ENCODE data around the gene CRIP2.
A peak's percentile ranks its signal among the peaks of the same experiment; 100 is the strongest.

Gene CRIP2

DNA sequence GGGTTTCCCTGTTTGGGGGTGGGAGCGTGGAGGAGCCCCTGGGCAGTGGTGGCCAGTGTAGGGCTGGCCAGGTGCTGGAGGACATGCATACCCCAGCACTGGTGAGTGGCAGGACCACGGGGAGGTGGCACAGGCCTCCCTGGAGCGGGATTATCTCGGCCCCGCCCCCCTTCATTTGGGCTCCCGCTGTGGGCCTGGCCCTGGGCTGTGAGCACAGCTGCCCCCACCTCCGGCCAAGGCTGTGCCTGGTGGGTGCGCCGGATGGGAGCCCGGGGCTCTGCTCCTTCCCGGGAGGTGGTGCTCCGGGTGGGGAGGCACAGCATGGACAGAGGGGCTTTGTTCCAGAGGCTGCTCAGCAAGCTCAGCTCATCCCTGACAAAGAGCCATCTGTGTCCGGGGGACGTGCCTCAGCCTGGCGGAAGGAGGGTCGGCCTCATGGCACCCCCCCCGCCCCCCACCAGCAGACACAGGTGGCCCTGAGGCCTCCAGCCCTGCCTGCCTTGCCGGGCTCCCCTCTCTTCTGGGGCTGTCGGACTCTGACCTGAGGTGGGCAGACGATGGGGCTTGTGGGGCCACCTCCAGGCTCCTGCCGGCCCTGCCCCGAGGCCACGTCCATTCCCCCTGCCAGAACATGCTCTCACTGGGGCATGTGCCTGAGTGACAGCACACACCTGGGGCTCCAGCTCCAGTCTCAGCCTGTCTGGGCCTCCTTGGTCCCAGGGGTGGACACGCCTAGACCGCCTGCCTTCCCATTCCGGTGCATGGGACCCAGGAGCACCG lies 24.8 kb downstream of the CRIP2 start:
- no peaks in the 10 kb centered on the region for H3K27me3 ChIP-seq (ENCODE audit: insufficient read depth, low read length, poor library complexity)
- no peaks in the 10 kb centered on the region for H3K79me2 ChIP-seq (ENCODE audit: insufficient read depth, low read length)
- DNase-seq = no peak
- H3K4me2 ChIP-seq (ENCODE audit: insufficient read depth, low read length) = no peak overlapping the region
- no peak overlapping the region for H2AFZ ChIP-seq (ENCODE audit: low read depth, low read length)
- peaks cover 27% of the 10 kb centered on the region for H3K36me3 ChIP-seq (ENCODE audit: insufficient read depth, low read length)
- no peaks in the 10 kb centered on the region for H3K9me3 ChIP-seq (ENCODE audit: insufficient read depth, low read length, severe bottlenecking)
- no peak overlapping the region for H3K27ac ChIP-seq (ENCODE audit: low read length)
- ATAC-seq (ENCODE audit: insufficient read depth, low read depth) = peak; percentile 11; the same call in 1 of the 3 replicates
- no peak overlapping the region for H3K4me3 ChIP-seq (ENCODE audit: low read depth in 1 of 2, low read length in 2 of 2)
- H3K9ac ChIP-seq (ENCODE audit: low read depth, low read length) = no peak overlapping the region
- H3K4me1 ChIP-seq (ENCODE audit: insufficient read depth, low read length) = no peaks in the 10 kb centered on the region
- TF ChIP-seq EZH2 (IDR thresholded peaks at IDR 0.05; ENCODE audit: borderline replicate concordance, low read depth, low read length, severe bottlenecking) = no peak
- TF ChIP-seq, protein P1, sequence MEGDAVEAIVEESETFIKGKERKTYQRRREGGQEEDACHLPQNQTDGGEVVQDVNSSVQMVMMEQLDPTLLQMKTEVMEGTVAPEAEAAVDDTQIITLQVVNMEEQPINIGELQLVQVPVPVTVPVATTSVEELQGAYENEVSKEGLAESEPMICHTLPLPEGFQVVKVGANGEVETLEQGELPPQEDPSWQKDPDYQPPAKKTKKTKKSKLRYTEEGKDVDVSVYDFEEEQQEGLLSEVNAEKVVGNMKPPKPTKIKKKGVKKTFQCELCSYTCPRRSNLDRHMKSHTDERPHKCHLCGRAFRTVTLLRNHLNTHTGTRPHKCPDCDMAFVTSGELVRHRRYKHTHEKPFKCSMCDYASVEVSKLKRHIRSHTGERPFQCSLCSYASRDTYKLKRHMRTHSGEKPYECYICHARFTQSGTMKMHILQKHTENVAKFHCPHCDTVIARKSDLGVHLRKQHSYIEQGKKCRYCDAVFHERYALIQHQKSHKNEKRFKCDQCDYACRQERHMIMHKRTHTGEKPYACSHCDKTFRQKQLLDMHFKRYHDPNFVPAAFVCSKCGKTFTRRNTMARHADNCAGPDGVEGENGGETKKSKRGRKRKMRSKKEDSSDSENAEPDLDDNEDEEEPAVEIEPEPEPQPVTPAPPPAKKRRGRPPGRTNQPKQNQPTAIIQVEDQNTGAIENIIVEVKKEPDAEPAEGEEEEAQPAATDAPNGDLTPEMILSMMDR (IDR thresholded peaks at IDR 0.05; ENCODE audit: borderline replicate concordance, extremely low read depth, low read length, poor library complexity, severe bottlenecking) = no peak
- H4K20me1 ChIP-seq (ENCODE audit: insufficient read depth, low read length) = peaks cover 38% of the 10 kb centered on the region

DNA sequence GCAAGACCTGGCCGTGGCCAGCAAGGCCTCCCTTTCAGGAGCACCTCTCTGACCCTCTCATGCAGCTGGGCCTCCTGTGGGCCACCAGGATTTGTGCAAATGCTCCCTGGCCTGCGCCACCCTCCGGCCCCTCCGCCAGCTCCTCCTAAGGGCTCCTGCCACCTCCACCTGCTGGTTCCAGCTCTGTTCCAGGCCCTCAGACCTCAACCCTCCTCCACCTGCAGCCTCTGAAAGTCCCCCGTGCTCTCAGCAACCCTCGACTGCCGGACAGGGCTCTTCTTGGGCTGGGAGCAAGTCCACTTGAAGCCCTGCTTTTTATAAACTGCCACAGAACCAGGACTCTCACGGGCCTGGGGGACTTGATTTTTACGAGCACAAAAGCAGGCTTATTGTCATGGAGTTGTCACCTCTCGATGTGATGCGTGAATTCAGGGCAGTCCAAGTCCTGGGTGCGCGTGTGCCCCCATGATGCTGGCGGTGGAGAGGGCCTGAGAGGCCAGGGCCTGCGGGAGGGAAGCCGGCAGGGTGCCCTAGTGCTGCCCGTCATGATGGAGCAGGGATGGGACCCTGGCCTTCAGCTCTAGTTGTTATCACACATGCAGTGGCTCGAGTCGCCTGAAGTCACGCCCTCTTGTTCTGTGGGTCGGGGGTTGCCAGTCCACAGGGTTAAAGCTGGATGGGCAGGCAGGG lies 25.6 kb downstream of the CRIP2 start:
- Histone ChIP-seq H4K20me1 (ENCODE audit: insufficient read depth, low read length) (peaks cover 33% of the 10 kb centered on the region), H2AFZ (ENCODE audit: low read depth, low read length) (no peak overlapping the region), H3K27me3 (ENCODE audit: insufficient read depth, low read length, poor library complexity) (no peaks in the 10 kb centered on the region), H3K4me2 (ENCODE audit: insufficient read depth, low read length) (no peak overlapping the region), H3K9ac (ENCODE audit: low read depth, low read length) (no peak overlapping the region), H3K4me3 (ENCODE audit: low read depth in 1 of 2, low read length in 2 of 2) (no peak overlapping the region), H3K36me3 (ENCODE audit: insufficient read depth, low read length) (peaks cover 25% of the 10 kb centered on the region), H3K4me1 (ENCODE audit: insufficient read depth, low read length) (no peaks in the 10 kb centered on the region), H3K79me2 (ENCODE audit: insufficient read depth, low read length) (no peaks in the 10 kb centered on the region), H3K27ac (ENCODE audit: low read length) (no peak overlapping the region), H3K9me3 (ENCODE audit: insufficient read depth, low read length, severe bottlenecking) (no peaks in the 10 kb centered on the region)
- no peak for ATAC-seq (ENCODE audit: insufficient read depth, low read depth)
- no peak for DNase-seq
- TF ChIP-seq, protein P1 (IDR thresholded peaks at IDR 0.05; ENCODE audit: borderline replicate concordance, extremely low read depth, low read length, poor library complexity, severe bottlenecking) = no peak
- no peak for TF ChIP-seq EZH2 (IDR thresholded peaks at IDR 0.05; ENCODE audit: borderline replicate concordance, low read depth, low read length, severe bottlenecking)

GRCh38 chr14:105500726-105501101 lies 26.1 kb downstream of the CRIP2 start:
- DNase-seq (no peak), ATAC-seq (ENCODE audit: insufficient read depth, low read depth) (0 out of 3 replicates have a peak, but pooled peaks have one; percentile 5)
- Histone ChIP-seq H2AFZ (ENCODE audit: low read depth, low read length) (no peak overlapping the region), H3K36me3 (ENCODE audit: insufficient read depth, low read length) (peaks cover 25% of the 10 kb centered on the region), H3K4me3 (ENCODE audit: low read depth in 1 of 2, low read length in 2 of 2) (no peak overlapping the region), H3K4me1 (ENCODE audit: insufficient read depth, low read length) (no peaks in the 10 kb centered on the region), H3K27me3 (ENCODE audit: insufficient read depth, low read length, poor library complexity) (no peaks in the 10 kb centered on the region), H3K79me2 (ENCODE audit: insufficient read depth, low read length) (no peaks in the 10 kb centered on the region), H3K4me2 (ENCODE audit: insufficient read depth, low read length) (no peak overlapping the region), H3K9me3 (ENCODE audit: insufficient read depth, low read length, severe bottlenecking) (no peaks in the 10 kb centered on the region), H3K9ac (ENCODE audit: low read depth, low read length) (no peak overlapping the region), H3K27ac (ENCODE audit: low read length) (no peak overlapping the region), H4K20me1 (ENCODE audit: insufficient read depth, low read length) (peaks cover 28% of the 10 kb centered on the region)
- TF ChIP-seq, protein P1 (IDR thresholded peaks at IDR 0.05; ENCODE audit: borderline replicate concordance, extremely low read depth, low read length, poor library complexity, severe bottlenecking) = no peak
- no peak for TF ChIP-seq EZH2 (IDR thresholded peaks at IDR 0.05; ENCODE audit: borderline replicate concordance, low read depth, low read length, severe bottlenecking)
